GM12878 (cell line): Measurements from ENCODE around the gene RET. TPM values are rescaled to one million over a fixed set of nuclear protein-coding genes. Genes with fewer than 3 reads are reported as not detected.

Experiments used
- ATAC-seq: fragments of 200-7000 bp; cut with Tn5 transposase; 3 replicates; pipeline ENCODE4 v1.9.1; 2020; ENCODE audit warnings: mild to moderate bottlenecking, moderate library complexity
- BruUV-seq: library from RNA; stranded (reverse); fragments of 400-500 nt; replicated peaks from 2 replicates; lab custom pipeline; 2021; lab: Mats Ljungman, UMichigan
- CTCF ChIA-PET: fragments of 300-600 bp; sonication (Branson Sonifier 250); formaldehyde crosslinking; extraction: SDS; loops from one replicate; lab custom pipeline; 2021; ENCODE audit warnings: inconsistent platforms; lab: Yijun Ruan, JAX
- POLR2A ChIA-PET: fragments of 350-600 bp; formaldehyde crosslinking; extraction: SDS; loops from one replicate; lab custom pipeline; 2021; ENCODE audit warnings: inconsistent platforms; lab: Charles Lee
- RAD21 ChIA-PET: fragments of 300-600 bp; sonication (Branson Sonifier 250); formaldehyde crosslinking; loops from one replicate; lab custom pipeline; 2023; ENCODE audit warnings: antibody characterized with exemption; ENCODE audit not compliant: unreplicated experiment; lab: Charles Lee
- SMC1A ChIA-PET: fragments of 300-600 bp; sonication (Branson Sonifier 250); formaldehyde crosslinking; loops from one replicate; lab custom pipeline; 2023; ENCODE audit not compliant: unreplicated experiment, uncharacterized antibody; lab: Charles Lee
- DNase-seq: peaks from one replicate; pipeline ENCODE4 v3.0.0-alpha.2; 2011; ENCODE audit warnings: low read depth, low spot score
- FAIRE-seq: peaks from 3 replicates; lab custom pipeline; 2011; peaks lifted over from hg19 to GRCh38; lab: Jason Lieb, UNC
- H2AFZ ChIP-seq: 2 replicates; pipeline ENCODE4 v1.6.0; 2011; ENCODE audit warnings: low read depth, low read length, control low read depth; ENCODE audit not compliant: control insufficient read depth
- H3K27ac ChIP-seq: 2 replicates; pipeline ENCODE4 v1.5.1; 2011; ENCODE audit warnings: control low read depth; ENCODE audit not compliant: control insufficient read depth, insufficient read depth
- H3K27me3 ChIP-seq, 2 experiments: replicated peaks in 1 of 2; 2 replicates each; pipeline versions ENCODE4 v1.6.0 to v1.6.1; 2011; ENCODE audit warnings: low read length in 1 of 2; ENCODE audit not compliant: control insufficient read depth in 2 of 2, insufficient read depth in 2 of 2
- H3K36me3 ChIP-seq, 2 experiments: 2 replicates each; pipeline ENCODE4 v1.5.1; 2011; ENCODE audit warnings: low read length in 1 of 2; ENCODE audit not compliant: control insufficient read depth in 2 of 2, insufficient read depth in 2 of 2
- H3K4me1 ChIP-seq: 2 replicates; pipeline ENCODE4 v1.6.1; 2011; ENCODE audit warnings: mild to moderate bottlenecking, low read length, moderate library complexity, mixed read lengths; ENCODE audit not compliant: control insufficient read depth, insufficient read depth
- H3K4me2 ChIP-seq: 2 replicates; pipeline ENCODE4 v1.6.0; 2011; ENCODE audit warnings: control low read depth; ENCODE audit not compliant: control insufficient read depth, insufficient read depth
- H3K4me3 ChIP-seq: fragments of 200-600 bp; sonication (generic); 2 replicates; pipeline ENCODE4 v1.5.1; 2016
- H3K79me2 ChIP-seq: 2 replicates; pipeline ENCODE4 v1.6.0; 2011; ENCODE audit warnings: low read length; ENCODE audit not compliant: control insufficient read depth, insufficient read depth
- H3K9ac ChIP-seq: 2 replicates; pipeline ENCODE4 v1.8.0; 2011; ENCODE audit warnings: low read length, control low read depth, mixed read lengths; ENCODE audit not compliant: control insufficient read depth, insufficient read depth
- H3K9me3 ChIP-seq: replicated peaks from 3 replicates; pipeline ENCODE4 v1.5.1; 2011; ENCODE audit warnings: mild to moderate bottlenecking, low read length; ENCODE audit not compliant: control insufficient read depth, insufficient read depth
- H4K20me1 ChIP-seq: 2 replicates; pipeline ENCODE4 v1.6.0; 2011; ENCODE audit not compliant: control insufficient read depth, insufficient read depth
- ATF2 ChIP-seq: IDR thresholded peaks from 2 replicates; pipeline ENCODE4 v1.6.1; 2012; ENCODE audit warnings: low read length, inconsistent platforms
- BCL11A ChIP-seq: IDR thresholded peaks from 2 replicates; pipeline ENCODE4 v1.6.1; 2011; ENCODE audit warnings: low read depth, low read length
- CEBPB ChIP-seq, 2 experiments: fragments of 150-350 bp in 1 of 2; IDR thresholded peaks; 2 replicates each; pipeline ENCODE4 v1.6.1; 2012 to 2014; ENCODE audit warnings: low read depth in 2 of 2, low read length in 2 of 2, borderline replicate concordance in 1 of 2, inconsistent platforms in 1 of 2
- CUX1 ChIP-seq: IDR thresholded peaks from 2 replicates; pipeline ENCODE4 v1.6.1; 2012; ENCODE audit warnings: improper control_type of control experiment, low read depth, low read length; ENCODE audit not compliant: insufficient replicate concordance
- KAT2A ChIP-seq: conservative IDR thresholded peaks from 2 replicates; pipeline ENCODE4 v1.6.1; 2011; ENCODE audit warnings: low read depth, low read length; ENCODE audit not compliant: control insufficient read depth
- MEF2B ChIP-seq: fragments of 450-650 bp; IDR thresholded peaks from 2 replicates; pipeline ENCODE4 v1.6.1; 2018; ENCODE audit warnings: mild to moderate bottlenecking, moderate library complexity; ENCODE audit not compliant: partially characterized antibody, poor library complexity, severe bottlenecking
- NR2C2 ChIP-seq: IDR thresholded peaks from 2 replicates; pipeline ENCODE4 v1.6.1; 2011; ENCODE audit warnings: borderline replicate concordance, low read depth; ENCODE audit not compliant: control insufficient read depth, insufficient read length
- RAD51 ChIP-seq: fragments of 450-650 bp; IDR thresholded peaks from 2 replicates; pipeline ENCODE4 v1.6.1; 2016; ENCODE audit warnings: moderate library complexity, mild to moderate bottlenecking, inconsistent platforms
- SMAD5 ChIP-seq: IDR thresholded peaks from 2 replicates; pipeline ENCODE4 v1.6.1; 2016; ENCODE audit warnings: antibody characterized with exemption, low read depth
- SMARCA5 ChIP-seq: fragments of 450-650 bp; IDR thresholded peaks from 2 replicates; pipeline ENCODE4 v1.6.1; 2017; ENCODE audit warnings: mild to moderate bottlenecking
- STAT3 ChIP-seq: IDR thresholded peaks from 2 replicates; pipeline ENCODE4 v1.6.1; 2011; ENCODE audit warnings: low read depth, low read length, improper control_type of control experiment
- TAF1 ChIP-seq: IDR thresholded peaks from 2 replicates; pipeline ENCODE4 v1.6.1; 2011; ENCODE audit warnings: mild to moderate bottlenecking, low read depth, low read length, borderline replicate concordance
- TCF3 ChIP-seq: IDR thresholded peaks from 2 replicates; pipeline ENCODE4 v1.6.1; 2012; ENCODE audit warnings: low read depth, mild to moderate bottlenecking, low read length, borderline replicate concordance; ENCODE audit not compliant: insufficient read depth
- WGBS: methylation state at CpG from one replicate; pipeline ENCODE4 v1.1.6; 2016; ENCODE audit warnings: low lambda C conversion rate; ENCODE audit not compliant: insufficient replicate concordance, insufficient coverage; ENCODE audit errors: missing lambda C conversion rate; 5-methylcytosine and 5-hydroxymethylcytosine counted together
- in situ Hi-C: fragments of 300-500 bp; cut with MboI; formaldehyde crosslinking; loops from 9 replicates; pipeline ENCODE4 v1.14.3; 2018; ENCODE audit warnings: mixed read lengths
- intact Hi-C: fragments of 100-400 bp; cut with micrococcal nuclease; formaldehyde crosslinking; loops from one replicate; pipeline ENCODE4 v1.14.2; 2022; ENCODE audit not compliant: unreplicated experiment
- polyA plus RNA-seq, 11 experiments: library from polyadenylated mRNA; depleted of rRNA in 4 of 11; unstranded in 6 of 11; stranded (reverse) in 5 of 11; fragments of >200 nt; fragmentation: Nextera tagmentation in 4 of 11; fragmentation: Illumina TruSeq in 1 of 11; extraction: Ambion mirVana in 4 of 11; extraction: Trizol in 1 of 11; gene quantifications; 1 replicate in 1 of 11; 2 replicates in 10 of 11; pipeline versions ENCODE4 v1.2.1 to v1.2.3, GENCODE V29; 2011 to 2016; ENCODE audit warnings: inconsistent platforms in 2 of 11, missing spikeins in 2 of 11, low read depth in 1 of 11
- total RNA-seq, 4 experiments: library from RNA; depleted of rRNA in 3 of 4; stranded (reverse); fragments of >200 nt in 3 of 4; fragmentation: Illumina TruSeq in 1 of 4; extraction: Trizol in 1 of 4; gene quantifications; 2 replicates each; pipeline versions ENCODE4 v1.2.1 to v1.2.3, GENCODE V29; 2013 to 2021
- TF ChIP-seq, protein P1 (sequence below): fragments of 450-650 bp; IDR thresholded peaks from 2 replicates; pipeline ENCODE4 v1.6.1; 2017; ENCODE audit warnings: mild to moderate bottlenecking, moderate library complexity

The RET gene
- total and polyA plus RNA-seq, 10 of the 15 experiments (the other 5 are each of a cell fraction or from before 2014, with no cell fraction given), result not detected

GRCh38 chr10:43122096-43122495 lies 45.2 kb downstream of the RET start:
- H3K27me3 ChIP-seq, result no peaks in the 10 kb centered on the region
- RAD21 ChIA-PET, result interaction anchor here (2.5 kb wide), 1 partner anchor 20 kb away, joined by 6 read pairs; no protein-coding TSS in a partner anchor
- DNase-seq, result no peak
- TF ChIP-seq CUX1 (no peak), RAD51 (no peak), SMAD5 (no peak), CEBPB (IDR thresholded peaks at IDR 0.05; ENCODE audit: borderline replicate concordance in 1 of 2, low read depth in 2 of 2, low read length in 2 of 2) (no peak), SMARCA5 (no peak), TCF3 (no peak), NR2C2 (no peak), STAT3 (no peak), KAT2A (no peak), BCL11A (no peak), MEF2B (no peak), TAF1 (no peak), ATF2 (no peak)
- TF ChIP-seq, protein P1, sequence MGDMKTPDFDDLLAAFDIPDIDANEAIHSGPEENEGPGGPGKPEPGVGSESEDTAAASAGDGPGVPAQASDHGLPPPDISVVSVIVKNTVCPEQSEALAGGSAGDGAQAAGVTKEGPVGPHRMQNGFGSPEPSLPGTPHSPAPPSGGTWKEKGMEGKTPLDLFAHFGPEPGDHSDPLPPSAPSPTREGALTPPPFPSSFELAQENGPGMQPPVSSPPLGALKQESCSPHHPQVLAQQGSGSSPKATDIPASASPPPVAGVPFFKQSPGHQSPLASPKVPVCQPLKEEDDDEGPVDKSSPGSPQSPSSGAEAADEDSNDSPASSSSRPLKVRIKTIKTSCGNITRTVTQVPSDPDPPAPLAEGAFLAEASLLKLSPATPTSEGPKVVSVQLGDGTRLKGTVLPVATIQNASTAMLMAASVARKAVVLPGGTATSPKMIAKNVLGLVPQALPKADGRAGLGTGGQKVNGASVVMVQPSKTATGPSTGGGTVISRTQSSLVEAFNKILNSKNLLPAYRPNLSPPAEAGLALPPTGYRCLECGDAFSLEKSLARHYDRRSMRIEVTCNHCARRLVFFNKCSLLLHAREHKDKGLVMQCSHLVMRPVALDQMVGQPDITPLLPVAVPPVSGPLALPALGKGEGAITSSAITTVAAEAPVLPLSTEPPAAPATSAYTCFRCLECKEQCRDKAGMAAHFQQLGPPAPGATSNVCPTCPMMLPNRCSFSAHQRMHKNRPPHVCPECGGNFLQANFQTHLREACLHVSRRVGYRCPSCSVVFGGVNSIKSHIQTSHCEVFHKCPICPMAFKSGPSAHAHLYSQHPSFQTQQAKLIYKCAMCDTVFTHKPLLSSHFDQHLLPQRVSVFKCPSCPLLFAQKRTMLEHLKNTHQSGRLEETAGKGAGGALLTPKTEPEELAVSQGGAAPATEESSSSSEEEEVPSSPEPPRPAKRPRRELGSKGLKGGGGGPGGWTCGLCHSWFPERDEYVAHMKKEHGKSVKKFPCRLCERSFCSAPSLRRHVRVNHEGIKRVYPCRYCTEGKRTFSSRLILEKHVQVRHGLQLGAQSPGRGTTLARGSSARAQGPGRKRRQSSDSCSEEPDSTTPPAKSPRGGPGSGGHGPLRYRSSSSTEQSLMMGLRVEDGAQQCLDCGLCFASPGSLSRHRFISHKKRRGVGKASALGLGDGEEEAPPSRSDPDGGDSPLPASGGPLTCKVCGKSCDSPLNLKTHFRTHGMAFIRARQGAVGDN, result no peak

More at GRCh38 chr10:43122096-43122495, 45.2 kb downstream of the RET start:
- no peaks in the 10 kb centered on the region for H4K20me1 ChIP-seq
- POLR2A ChIA-PET, result interaction anchor here (1.2 kb wide), 1 partner anchor 30 kb away, joined by 3 read pairs; no protein-coding TSS in a partner anchor
- intact Hi-C loops (no loop called here), in situ Hi-C loops (loop anchor here (25.0 kb wide), 2 partner anchors 110 to 935 kb away; no protein-coding TSS in a partner anchor)
- H3K36me3 ChIP-seq, result no peaks in the 10 kb centered on the region
- no peak overlapping the region for H3K4me3 ChIP-seq
- peaks cover 23% of the 10 kb centered on the region for H3K4me1 ChIP-seq
- H3K27ac ChIP-seq, result no peak overlapping the region
- FAIRE-seq (no peak), ATAC-seq (no peak)
- WGBS, result 46% methylated on average over 4 of the region's 4 CpGs
- no TSS peak for BruUV-seq
- no peak overlapping the region for H3K9ac ChIP-seq
- CTCF ChIA-PET, result interaction anchor here (1.0 kb wide), 1 partner anchor 80 kb away, joined by 4 read pairs; no protein-coding TSS in a partner anchor
- no peaks in the 10 kb centered on the region for H3K79me2 ChIP-seq
- SMC1A ChIA-PET, result interaction anchor here (0.7 to 1.4 kb wide), 4 partner anchors 9 to 18 kb away, joined by 3 read pairs; no protein-coding TSS in a partner anchor
- no peaks in the 10 kb centered on the region for H3K9me3 ChIP-seq
- no peak overlapping the region; the same call in 1 of the 2 replicates for H2AFZ ChIP-seq
- no peak overlapping the region for H3K4me2 ChIP-seq
